WTC11 (cell line): ENCODE measurements around the gene RELT. TPM values are rescaled to one million over a fixed set of nuclear protein-coding genes. Genes with fewer than 3 reads are reported as not detected.

ENCODE experiments used
- ATAC-seq: fragments of 200-7000 bp; cut with Tn5 transposase; 2 replicates; pipeline ENCODE4 v1.10.0; 2021; ENCODE audit warnings: mild to moderate bottlenecking, moderate library complexity
- CTCF ChIA-PET: fragments of 300-600 bp; sonication (Branson Sonifier 250); formaldehyde crosslinking; loops from one replicate; lab custom pipeline; 2021; ENCODE audit warnings: antibody characterized with exemption; lab: Charles Lee
- POLR2A ChIA-PET: fragments of 350-600 bp; sonication (Branson Sonifier 250); formaldehyde crosslinking; loops from one replicate; lab custom pipeline; 2021; ENCODE audit warnings: antibody characterized with exemption; lab: Charles Lee
- DNase-seq: peaks from one replicate; pipeline ENCODE4 v3.0.0; 2021; ENCODE audit warnings: low spot score
- H3K27ac Mint-ChIP-seq: 2 replicates; pipeline ENCODE4 v1.8.0; 2021; ENCODE audit warnings: mixed read lengths
- H3K27me3 Mint-ChIP-seq: 2 replicates; pipeline ENCODE4 v1.8.0; 2021; ENCODE audit warnings: low read depth, mild to moderate bottlenecking, moderate library complexity, mixed read lengths
- H3K36me3 Mint-ChIP-seq: 2 replicates; pipeline ENCODE4 v1.8.0; 2021; ENCODE audit warnings: mixed read lengths
- H3K4me1 Mint-ChIP-seq: 2 replicates; pipeline ENCODE4 v1.8.0; 2022; ENCODE audit warnings: mixed read lengths
- H3K4me3 Mint-ChIP-seq: 2 replicates; pipeline ENCODE4 v1.8.0; 2021; ENCODE audit warnings: mild to moderate bottlenecking, moderate library complexity, mixed read lengths
- H3K9me3 Mint-ChIP-seq: 2 replicates; pipeline ENCODE4 v1.8.0; 2021; ENCODE audit warnings: mixed read lengths
- GRHL2 ChIP-seq: fragments of 250-450 bp; sonication (Bioruptor Pico); IDR thresholded peaks from 2 replicates; pipeline ENCODE4 v1.8.0; 2022; ENCODE audit warnings: mild to moderate bottlenecking, moderate library complexity; ENCODE audit not compliant: insufficient replicate concordance, severe bottlenecking
- HMGA2 ChIP-seq: fragments of 250-450 bp; sonication (Bioruptor Pico); IDR thresholded peaks from 2 replicates; pipeline ENCODE4 v1.4.0; 2021; ENCODE audit warnings: mild to moderate bottlenecking, moderate library complexity
- MXD4 ChIP-seq: fragments of 250-450 bp; sonication (Bioruptor Pico); IDR thresholded peaks from 2 replicates; pipeline ENCODE4 v1.8.0; 2021; ENCODE audit warnings: mild to moderate bottlenecking, moderate library complexity, borderline replicate concordance
- MYBL2 ChIP-seq: sonication (generic); formaldehyde crosslinking; IDR thresholded peaks from 2 replicates; pipeline ENCODE4 v1.8.1; 2023; ENCODE audit warnings: mild to moderate bottlenecking, moderate library complexity, missing genetic modification reagents
- NFATC4 ChIP-seq: fragments of 250-450 bp; sonication (Bioruptor Pico); IDR thresholded peaks from 2 replicates; pipeline ENCODE4 v1.9.0; 2021; ENCODE audit warnings: mild to moderate bottlenecking
- RORB ChIP-seq: fragments of 250-450 bp; sonication (Bioruptor Pico); IDR thresholded peaks from 2 replicates; pipeline ENCODE4 v1.9.0; 2021; ENCODE audit warnings: mild to moderate bottlenecking
- SMAD3 ChIP-seq: sonication (generic); formaldehyde crosslinking; IDR thresholded peaks from 2 replicates; pipeline ENCODE4 v1.8.0; 2022; ENCODE audit warnings: missing genetic modification reagents, mild to moderate bottlenecking, borderline replicate concordance
- ZBTB21 ChIP-seq: sonication (generic); formaldehyde crosslinking; IDR thresholded peaks from 2 replicates; pipeline ENCODE4 v1.8.1; 2023; ENCODE audit warnings: mild to moderate bottlenecking, missing genetic modification reagents, borderline replicate concordance
- ZNF263 ChIP-seq: sonication (generic); formaldehyde crosslinking; IDR thresholded peaks from 2 replicates; pipeline ENCODE4 v1.8.1; 2022; ENCODE audit warnings: low read depth, mild to moderate bottlenecking, moderate library complexity, missing genetic modification reagents
- ZNF416 ChIP-seq: fragments of 250-450 bp; sonication (Bioruptor Pico); IDR thresholded peaks from 2 replicates; pipeline ENCODE4 v1.9.0; 2021; ENCODE audit warnings: mild to moderate bottlenecking, inconsistent platforms
- total RNA-seq: library from RNA; stranded (reverse); gene quantifications from 3 replicates; pipeline ENCODE4 v1.2.3, GENCODE V29; 2021
- TF ChIP-seq, protein P1 (sequence below): sonication (generic); formaldehyde crosslinking; IDR thresholded peaks from 2 replicates; pipeline ENCODE4 v1.8.0; 2022; ENCODE audit warnings: missing genetic modification reagents
- TF ChIP-seq, protein P2 (sequence below): sonication (generic); formaldehyde crosslinking; IDR thresholded peaks from 2 replicates; pipeline ENCODE4 v1.8.1; 2022; ENCODE audit warnings: low read depth, mild to moderate bottlenecking, moderate library complexity, missing genetic modification reagents, borderline replicate concordance
- TF ChIP-seq, protein P3 (sequence below): sonication (generic); formaldehyde crosslinking; conservative IDR thresholded peaks from 2 replicates; pipeline ENCODE4 v1.8.1; 2023; ENCODE audit warnings: mild to moderate bottlenecking, low read depth, missing genetic modification reagents, moderate library complexity
- TF ChIP-seq, protein P4 (sequence below): fragments of 250-450 bp; sonication (Bioruptor Pico); IDR thresholded peaks from 2 replicates; pipeline ENCODE4 v1.9.0; 2021; ENCODE audit warnings: mild to moderate bottlenecking
- TF ChIP-seq, protein P5 (sequence below): sonication (generic); formaldehyde crosslinking; IDR thresholded peaks from 2 replicates; pipeline ENCODE4 v1.8.0; 2022; ENCODE audit warnings: mild to moderate bottlenecking, missing genetic modification reagents

The RELT gene
- total RNA-seq, 1 experiment from 2014 or later, result 6.7 TPM

DNA sequence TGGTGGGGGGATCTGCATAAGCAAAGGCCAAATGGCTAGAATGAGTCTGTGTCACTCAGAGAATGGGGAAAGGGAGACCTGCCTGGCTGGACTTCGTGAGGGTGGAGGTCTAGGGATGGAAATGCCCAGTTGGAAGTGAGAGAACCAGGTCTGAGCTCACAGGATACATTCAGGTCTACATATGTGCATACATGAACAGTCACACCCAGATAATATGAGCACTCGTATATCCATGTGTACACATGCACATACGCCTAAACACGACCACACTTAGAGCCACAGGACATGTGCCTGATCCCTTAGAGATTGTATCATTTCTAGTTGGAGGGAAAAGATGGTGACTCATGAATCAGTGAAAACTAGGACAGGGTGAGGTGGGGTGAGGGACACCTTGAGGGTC lies 21.1 kb upstream of the RELT start (continued):
- TF ChIP-seq, protein P1, sequence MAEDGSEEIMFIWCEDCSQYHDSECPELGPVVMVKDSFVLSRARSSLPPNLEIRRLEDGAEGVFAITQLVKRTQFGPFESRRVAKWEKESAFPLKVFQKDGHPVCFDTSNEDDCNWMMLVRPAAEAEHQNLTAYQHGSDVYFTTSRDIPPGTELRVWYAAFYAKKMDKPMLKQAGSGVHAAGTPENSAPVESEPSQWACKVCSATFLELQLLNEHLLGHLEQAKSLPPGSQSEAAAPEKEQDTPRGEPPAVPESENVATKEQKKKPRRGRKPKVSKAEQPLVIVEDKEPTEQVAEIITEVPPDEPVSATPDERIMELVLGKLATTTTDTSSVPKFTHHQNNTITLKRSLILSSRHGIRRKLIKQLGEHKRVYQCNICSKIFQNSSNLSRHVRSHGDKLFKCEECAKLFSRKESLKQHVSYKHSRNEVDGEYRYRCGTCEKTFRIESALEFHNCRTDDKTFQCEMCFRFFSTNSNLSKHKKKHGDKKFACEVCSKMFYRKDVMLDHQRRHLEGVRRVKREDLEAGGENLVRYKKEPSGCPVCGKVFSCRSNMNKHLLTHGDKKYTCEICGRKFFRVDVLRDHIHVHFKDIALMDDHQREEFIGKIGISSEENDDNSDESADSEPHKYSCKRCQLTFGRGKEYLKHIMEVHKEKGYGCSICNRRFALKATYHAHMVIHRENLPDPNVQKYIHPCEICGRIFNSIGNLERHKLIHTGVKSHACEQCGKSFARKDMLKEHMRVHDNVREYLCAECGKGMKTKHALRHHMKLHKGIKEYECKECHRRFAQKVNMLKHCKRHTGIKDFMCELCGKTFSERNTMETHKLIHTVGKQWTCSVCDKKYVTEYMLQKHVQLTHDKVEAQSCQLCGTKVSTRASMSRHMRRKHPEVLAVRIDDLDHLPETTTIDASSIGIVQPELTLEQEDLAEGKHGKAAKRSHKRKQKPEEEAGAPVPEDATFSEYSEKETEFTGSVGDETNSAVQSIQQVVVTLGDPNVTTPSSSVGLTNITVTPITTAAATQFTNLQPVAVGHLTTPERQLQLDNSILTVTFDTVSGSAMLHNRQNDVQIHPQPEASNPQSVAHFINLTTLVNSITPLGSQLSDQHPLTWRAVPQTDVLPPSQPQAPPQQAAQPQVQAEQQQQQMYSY (CRISPR knock-in tag), result no peak
- no peak for TF ChIP-seq ZNF263
- no peak for TF ChIP-seq MYBL2 (CRISPR knock-in tag)
- no peak for TF ChIP-seq NFATC4 (CRISPR knock-in tag)
- TF ChIP-seq, protein P2, sequence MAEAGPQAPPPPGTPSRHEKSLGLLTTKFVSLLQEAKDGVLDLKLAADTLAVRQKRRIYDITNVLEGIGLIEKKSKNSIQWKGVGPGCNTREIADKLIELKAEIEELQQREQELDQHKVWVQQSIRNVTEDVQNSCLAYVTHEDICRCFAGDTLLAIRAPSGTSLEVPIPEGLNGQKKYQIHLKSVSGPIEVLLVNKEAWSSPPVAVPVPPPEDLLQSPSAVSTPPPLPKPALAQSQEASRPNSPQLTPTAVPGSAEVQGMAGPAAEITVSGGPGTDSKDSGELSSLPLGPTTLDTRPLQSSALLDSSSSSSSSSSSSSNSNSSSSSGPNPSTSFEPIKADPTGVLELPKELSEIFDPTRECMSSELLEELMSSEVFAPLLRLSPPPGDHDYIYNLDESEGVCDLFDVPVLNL (CRISPR knock-in tag), result no peak

DNA sequence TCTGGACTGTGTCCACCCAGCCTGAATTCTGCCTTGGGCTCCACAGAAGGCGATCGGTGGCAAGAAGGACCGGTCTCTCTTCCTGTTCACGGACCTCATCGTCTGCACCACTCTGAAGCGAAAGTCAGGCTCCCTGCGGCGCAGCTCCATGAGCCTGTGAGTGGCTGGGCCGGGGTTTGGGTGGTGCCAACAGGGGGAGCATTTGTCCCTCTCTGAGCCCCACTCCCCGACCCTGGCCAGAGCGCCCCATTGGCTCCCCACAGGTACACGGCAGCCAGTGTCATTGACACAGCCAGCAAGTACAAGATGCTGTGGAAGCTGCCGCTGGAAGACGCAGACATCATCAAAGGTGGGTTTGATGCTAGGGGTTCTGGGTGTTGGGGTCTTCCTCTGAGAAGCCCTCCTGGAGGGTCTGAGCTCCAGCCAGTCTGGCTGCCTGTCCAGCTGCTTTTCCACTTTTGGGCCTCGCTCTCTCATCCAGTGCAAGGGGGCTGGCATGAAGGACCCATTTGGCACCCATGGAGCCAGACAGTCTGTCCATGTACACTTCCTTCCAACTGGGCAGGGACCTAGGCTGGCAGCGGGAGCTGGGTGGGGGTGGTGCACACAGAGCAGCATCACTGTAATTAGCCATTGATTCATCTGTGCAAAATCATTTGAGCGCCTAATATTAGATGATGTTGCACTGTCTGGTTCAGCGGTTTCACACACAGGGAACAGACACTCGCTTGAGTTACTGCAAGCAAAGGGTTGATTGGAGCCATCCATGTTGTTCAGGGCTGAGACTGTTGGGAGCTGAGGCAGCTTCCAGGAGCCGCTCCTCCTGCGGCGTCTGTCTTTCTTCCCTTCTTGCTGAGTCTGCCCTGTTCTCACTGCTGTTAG lies 19.0 kb upstream of the RELT start:
- Mint-ChIP-seq H3K27me3 (no peaks in the 10 kb centered on the region), H3K4me1 (peaks cover 5% of the 10 kb centered on the region; the same call in 1 of the 2 replicates), H3K4me3 (no peak overlapping the region), H3K36me3 (no peaks in the 10 kb centered on the region), H3K9me3 (no peaks in the 10 kb centered on the region), H3K27ac (no peak overlapping the region; the same call in 1 of the 2 replicates)
- DNase-seq, result peak; percentile 35
- ChIA-PET CTCF (interaction anchor here (0.7 to 6.5 kb wide), 16 partner anchors 10 to 304 kb away, joined by 3 to 64 read pairs (median 5); partner anchors contain the start of gene ARHGEF17), POLR2A (no interaction called here)
- peak; percentile 53 for ATAC-seq
- TF ChIP-seq MXD4 (CRISPR knock-in tag) (no peak), GRHL2 (CRISPR knock-in tag) (no peak), SMAD3 (CRISPR knock-in tag) (no peak), HMGA2 (CRISPR knock-in tag) (no peak), ZBTB21 (CRISPR knock-in tag) (no peak), NFATC4 (CRISPR knock-in tag) (no peak), ZNF416 (CRISPR knock-in tag) (no peak), RORB (CRISPR knock-in tag) (no peak)
- TF ChIP-seq, protein P3, sequence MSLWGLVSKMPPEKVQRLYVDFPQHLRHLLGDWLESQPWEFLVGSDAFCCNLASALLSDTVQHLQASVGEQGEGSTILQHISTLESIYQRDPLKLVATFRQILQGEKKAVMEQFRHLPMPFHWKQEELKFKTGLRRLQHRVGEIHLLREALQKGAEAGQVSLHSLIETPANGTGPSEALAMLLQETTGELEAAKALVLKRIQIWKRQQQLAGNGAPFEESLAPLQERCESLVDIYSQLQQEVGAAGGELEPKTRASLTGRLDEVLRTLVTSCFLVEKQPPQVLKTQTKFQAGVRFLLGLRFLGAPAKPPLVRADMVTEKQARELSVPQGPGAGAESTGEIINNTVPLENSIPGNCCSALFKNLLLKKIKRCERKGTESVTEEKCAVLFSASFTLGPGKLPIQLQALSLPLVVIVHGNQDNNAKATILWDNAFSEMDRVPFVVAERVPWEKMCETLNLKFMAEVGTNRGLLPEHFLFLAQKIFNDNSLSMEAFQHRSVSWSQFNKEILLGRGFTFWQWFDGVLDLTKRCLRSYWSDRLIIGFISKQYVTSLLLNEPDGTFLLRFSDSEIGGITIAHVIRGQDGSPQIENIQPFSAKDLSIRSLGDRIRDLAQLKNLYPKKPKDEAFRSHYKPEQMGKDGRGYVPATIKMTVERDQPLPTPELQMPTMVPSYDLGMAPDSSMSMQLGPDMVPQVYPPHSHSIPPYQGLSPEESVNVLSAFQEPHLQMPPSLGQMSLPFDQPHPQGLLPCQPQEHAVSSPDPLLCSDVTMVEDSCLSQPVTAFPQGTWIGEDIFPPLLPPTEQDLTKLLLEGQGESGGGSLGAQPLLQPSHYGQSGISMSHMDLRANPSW (CRISPR knock-in tag), result no peak
- TF ChIP-seq, protein P4, sequence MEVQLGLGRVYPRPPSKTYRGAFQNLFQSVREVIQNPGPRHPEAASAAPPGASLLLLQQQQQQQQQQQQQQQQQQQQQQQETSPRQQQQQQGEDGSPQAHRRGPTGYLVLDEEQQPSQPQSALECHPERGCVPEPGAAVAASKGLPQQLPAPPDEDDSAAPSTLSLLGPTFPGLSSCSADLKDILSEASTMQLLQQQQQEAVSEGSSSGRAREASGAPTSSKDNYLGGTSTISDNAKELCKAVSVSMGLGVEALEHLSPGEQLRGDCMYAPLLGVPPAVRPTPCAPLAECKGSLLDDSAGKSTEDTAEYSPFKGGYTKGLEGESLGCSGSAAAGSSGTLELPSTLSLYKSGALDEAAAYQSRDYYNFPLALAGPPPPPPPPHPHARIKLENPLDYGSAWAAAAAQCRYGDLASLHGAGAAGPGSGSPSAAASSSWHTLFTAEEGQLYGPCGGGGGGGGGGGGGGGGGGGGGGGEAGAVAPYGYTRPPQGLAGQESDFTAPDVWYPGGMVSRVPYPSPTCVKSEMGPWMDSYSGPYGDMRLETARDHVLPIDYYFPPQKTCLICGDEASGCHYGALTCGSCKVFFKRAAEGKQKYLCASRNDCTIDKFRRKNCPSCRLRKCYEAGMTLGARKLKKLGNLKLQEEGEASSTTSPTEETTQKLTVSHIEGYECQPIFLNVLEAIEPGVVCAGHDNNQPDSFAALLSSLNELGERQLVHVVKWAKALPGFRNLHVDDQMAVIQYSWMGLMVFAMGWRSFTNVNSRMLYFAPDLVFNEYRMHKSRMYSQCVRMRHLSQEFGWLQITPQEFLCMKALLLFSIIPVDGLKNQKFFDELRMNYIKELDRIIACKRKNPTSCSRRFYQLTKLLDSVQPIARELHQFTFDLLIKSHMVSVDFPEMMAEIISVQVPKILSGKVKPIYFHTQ (CRISPR knock-in tag), result no peak
- TF ChIP-seq, protein P5, sequence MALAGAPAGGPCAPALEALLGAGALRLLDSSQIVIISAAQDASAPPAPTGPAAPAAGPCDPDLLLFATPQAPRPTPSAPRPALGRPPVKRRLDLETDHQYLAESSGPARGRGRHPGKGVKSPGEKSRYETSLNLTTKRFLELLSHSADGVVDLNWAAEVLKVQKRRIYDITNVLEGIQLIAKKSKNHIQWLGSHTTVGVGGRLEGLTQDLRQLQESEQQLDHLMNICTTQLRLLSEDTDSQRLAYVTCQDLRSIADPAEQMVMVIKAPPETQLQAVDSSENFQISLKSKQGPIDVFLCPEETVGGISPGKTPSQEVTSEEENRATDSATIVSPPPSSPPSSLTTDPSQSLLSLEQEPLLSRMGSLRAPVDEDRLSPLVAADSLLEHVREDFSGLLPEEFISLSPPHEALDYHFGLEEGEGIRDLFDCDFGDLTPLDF (CRISPR knock-in tag), result no peak
